Peyer's patch (tissue), 4 donors: ENCODE results near the gene HDAC1.

Source experiments
- POLR2A ChIP-seq, 2 donors: fragments of 450-650 bp; IDR thresholded peaks; one replicate each; pipeline ENCODE4 v1.5.1; 2017; ENCODE audit warnings: antibody characterized with exemption in 2 of 2, mild to moderate bottlenecking in 2 of 2, moderate library complexity in 2 of 2
- TF ChIP-seq, protein P1 (sequence below), 6 experiments: fragments of 450-650 bp in 4 of 6; fragments of 200-600 bp in 2 of 6; sonication (generic) in 1 of 6; IDR thresholded peaks; one replicate each; pipeline ENCODE4 v1.5.1; 2017 to 2019; ENCODE audit warnings: antibody characterized with exemption in 6 of 6, mild to moderate bottlenecking in 3 of 6, moderate library complexity in 1 of 6

DNA sequence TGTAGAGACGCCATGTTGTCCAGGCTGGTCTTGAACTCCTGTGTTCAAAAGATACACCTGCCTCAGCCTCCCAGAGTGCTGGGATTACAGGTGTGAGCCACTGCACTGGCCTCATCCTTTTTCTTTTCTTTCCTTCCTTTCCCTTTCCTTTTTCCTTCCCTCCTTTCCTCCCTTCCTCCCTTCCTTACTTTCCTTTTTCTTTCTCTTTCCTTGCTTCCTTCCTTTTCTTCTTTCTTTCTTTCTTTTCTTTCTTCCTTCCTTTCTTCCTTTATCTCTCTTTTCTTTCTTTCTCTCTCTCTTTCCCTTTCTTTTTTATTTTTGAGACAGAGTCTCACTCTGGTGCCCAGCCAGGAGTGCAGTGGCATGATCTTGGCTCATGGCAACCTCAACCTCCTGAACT, 64.6 kb downstream of the HDAC1 start:
- TF ChIP-seq, protein P1, sequence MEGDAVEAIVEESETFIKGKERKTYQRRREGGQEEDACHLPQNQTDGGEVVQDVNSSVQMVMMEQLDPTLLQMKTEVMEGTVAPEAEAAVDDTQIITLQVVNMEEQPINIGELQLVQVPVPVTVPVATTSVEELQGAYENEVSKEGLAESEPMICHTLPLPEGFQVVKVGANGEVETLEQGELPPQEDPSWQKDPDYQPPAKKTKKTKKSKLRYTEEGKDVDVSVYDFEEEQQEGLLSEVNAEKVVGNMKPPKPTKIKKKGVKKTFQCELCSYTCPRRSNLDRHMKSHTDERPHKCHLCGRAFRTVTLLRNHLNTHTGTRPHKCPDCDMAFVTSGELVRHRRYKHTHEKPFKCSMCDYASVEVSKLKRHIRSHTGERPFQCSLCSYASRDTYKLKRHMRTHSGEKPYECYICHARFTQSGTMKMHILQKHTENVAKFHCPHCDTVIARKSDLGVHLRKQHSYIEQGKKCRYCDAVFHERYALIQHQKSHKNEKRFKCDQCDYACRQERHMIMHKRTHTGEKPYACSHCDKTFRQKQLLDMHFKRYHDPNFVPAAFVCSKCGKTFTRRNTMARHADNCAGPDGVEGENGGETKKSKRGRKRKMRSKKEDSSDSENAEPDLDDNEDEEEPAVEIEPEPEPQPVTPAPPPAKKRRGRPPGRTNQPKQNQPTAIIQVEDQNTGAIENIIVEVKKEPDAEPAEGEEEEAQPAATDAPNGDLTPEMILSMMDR (IDR thresholded peaks at IDR 0.05) = no peak
- no peak for TF ChIP-seq POLR2A (IDR thresholded peaks at IDR 0.05)
